Keratinocyte (primary cell): ENCODE data around the gene CYP4V2.

Experiments used
- EZH2 ChIP-seq: IDR thresholded peaks from one replicate; pipeline ENCODE4 v1.6.1; 2012; ENCODE audit warnings: inconsistent platforms, mild to moderate bottlenecking, low read length, moderate library complexity
- TF ChIP-seq, protein P1 (sequence below), 3 experiments: IDR thresholded peaks in 1 of 3; conservative IDR thresholded peaks in 1 of 3; optimal IDR thresholded peaks in 1 of 3; 2 replicates in 2 of 3; 3 replicates in 1 of 3; pipeline versions ENCODE3 to v1.5.1; 2011; ENCODE audit warnings: low read length in 3 of 3, mild to moderate bottlenecking in 3 of 3, moderate library complexity in 2 of 3, control low read depth in 1 of 3, inconsistent platforms in 1 of 3; ENCODE audit not compliant: insufficient read depth in 2 of 3; ENCODE audit errors: extremely low read depth in 1 of 3

GRCh38 chr4:186172546-186172945 lies 18.8 kb upstream of the CYP4V2 start:
- TF ChIP-seq, protein P1, sequence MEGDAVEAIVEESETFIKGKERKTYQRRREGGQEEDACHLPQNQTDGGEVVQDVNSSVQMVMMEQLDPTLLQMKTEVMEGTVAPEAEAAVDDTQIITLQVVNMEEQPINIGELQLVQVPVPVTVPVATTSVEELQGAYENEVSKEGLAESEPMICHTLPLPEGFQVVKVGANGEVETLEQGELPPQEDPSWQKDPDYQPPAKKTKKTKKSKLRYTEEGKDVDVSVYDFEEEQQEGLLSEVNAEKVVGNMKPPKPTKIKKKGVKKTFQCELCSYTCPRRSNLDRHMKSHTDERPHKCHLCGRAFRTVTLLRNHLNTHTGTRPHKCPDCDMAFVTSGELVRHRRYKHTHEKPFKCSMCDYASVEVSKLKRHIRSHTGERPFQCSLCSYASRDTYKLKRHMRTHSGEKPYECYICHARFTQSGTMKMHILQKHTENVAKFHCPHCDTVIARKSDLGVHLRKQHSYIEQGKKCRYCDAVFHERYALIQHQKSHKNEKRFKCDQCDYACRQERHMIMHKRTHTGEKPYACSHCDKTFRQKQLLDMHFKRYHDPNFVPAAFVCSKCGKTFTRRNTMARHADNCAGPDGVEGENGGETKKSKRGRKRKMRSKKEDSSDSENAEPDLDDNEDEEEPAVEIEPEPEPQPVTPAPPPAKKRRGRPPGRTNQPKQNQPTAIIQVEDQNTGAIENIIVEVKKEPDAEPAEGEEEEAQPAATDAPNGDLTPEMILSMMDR (optimal IDR thresholded peaks at IDR 0.05 in 1 of 3, IDR thresholded peaks at IDR 0.05 in 1 of 3, conservative IDR thresholded peaks at IDR 0.05 in 1 of 3; ENCODE audit: extremely low read depth in 1 of 3, insufficient read depth in 2 of 3, low read length in 3 of 3) = no peak
- TF ChIP-seq EZH2 = no peak
